CD4-positive, alpha-beta memory T cell (primary cell): ENCODE results near the gene MND1. TPM values are rescaled to one million over a fixed set of nuclear protein-coding genes. Genes with fewer than 3 reads are reported as not detected.

ENCODE experiments used
- polyA plus RNA-seq, 2 donors: library from polyadenylated mRNA; unstranded; fragments of 300-500 nt; fragmentation: Illumina TruSeq; gene quantifications; one replicate each; pipeline ENCODE4 v1.2.3, GENCODE V29; 2021
- total RNA-seq, 2 experiments: library from RNA; stranded (reverse); gene quantifications; one replicate each; pipeline ENCODE4 v1.2.3, GENCODE V29; 2021

The MND1 gene
- total and polyA plus RNA-seq, 4 experiments from 2014 or later: 0.34 TPM; not detected in 3

Other genes starting within 250 kb of the MND1 start
- gene TRIM2, start 140.2 kb upstream of the MND1 start, total RNA-seq: 10 to 100 TPM; 11.9 to 12.3 TPM
- gene TRIM2, start 140.2 kb upstream of the MND1 start, polyA plus RNA-seq: 1 to 10 TPM; 7.5 to 9.1 TPM
- gene TMEM131L, start 121.7 kb downstream of the MND1 start, total RNA-seq: 10 to 100 TPM; 62.5 to 65.6 TPM
- gene TMEM131L, start 121.7 kb downstream of the MND1 start, polyA plus RNA-seq: 10 to 100 TPM; 20.8 to 43.8 TPM